GM12892 (cell line): ENCODE measurements around the gene LAMA2.

Experiments
- POLR2A ChIP-seq: IDR thresholded peaks from 2 replicates; pipeline ENCODE4 v1.6.1; 2011; ENCODE audit warnings: low read depth, low read length, control low read depth
- POLR2AphosphoS5 ChIP-seq: IDR thresholded peaks from 2 replicates; pipeline ENCODE4 v1.6.1; 2011; ENCODE audit warnings: low read depth, low read length, control low read depth
- TAF1 ChIP-seq: IDR thresholded peaks from 2 replicates; pipeline ENCODE4 v1.6.1; 2011; ENCODE audit warnings: low read depth, mild to moderate bottlenecking, control low read depth, low read length, borderline replicate concordance

GRCh38 chr6:128964771-128965170, 81.8 kb downstream of the LAMA2 start:
- TF ChIP-seq POLR2A, result no peak
- no peak for TF ChIP-seq POLR2AphosphoS5
- no peak for TF ChIP-seq TAF1
